Measurements from ENCODE around the gene PPBP.

PPBP gene

DNA sequence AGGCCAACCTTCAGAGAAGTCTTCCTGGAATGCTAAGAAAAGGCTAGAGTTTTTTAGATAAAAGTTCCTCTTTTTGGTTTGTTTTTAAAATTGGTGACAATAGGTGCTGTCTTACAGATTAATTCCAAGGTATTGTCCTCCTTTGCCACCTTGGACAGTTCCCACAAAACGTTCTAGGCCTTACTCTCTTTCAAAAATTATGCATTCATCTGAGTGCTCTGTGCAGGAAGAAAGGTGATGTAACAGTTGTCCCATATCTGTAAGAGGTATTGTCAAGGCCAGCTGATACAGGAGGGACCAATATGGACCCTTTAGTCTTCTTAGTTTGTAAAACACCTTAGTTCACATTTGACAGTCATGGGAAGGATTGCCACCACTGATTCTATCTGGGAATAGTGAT is 26.3 kb upstream of the PPBP start:
- H3K4me3 Mint-ChIP-seq = no peak overlapping the region
- no peaks in the 10 kb centered on the region for H3K4me1 Mint-ChIP-seq
- DNase-seq (ENCODE audit: low spot score in 2 of 2) (no peak), ATAC-seq (replicated peaks; ENCODE audit: extremely low read depth, poor library complexity, severe bottlenecking) (no peak)
- H3K27ac Mint-ChIP-seq (ENCODE audit: low read depth) = no peak overlapping the region
- no peaks in the 10 kb centered on the region for H3K9me3 Mint-ChIP-seq
- no peaks in the 10 kb centered on the region for H3K27me3 Mint-ChIP-seq
- no peaks in the 10 kb centered on the region for H3K36me3 Mint-ChIP-seq (ENCODE audit: insufficient read depth)

DNA sequence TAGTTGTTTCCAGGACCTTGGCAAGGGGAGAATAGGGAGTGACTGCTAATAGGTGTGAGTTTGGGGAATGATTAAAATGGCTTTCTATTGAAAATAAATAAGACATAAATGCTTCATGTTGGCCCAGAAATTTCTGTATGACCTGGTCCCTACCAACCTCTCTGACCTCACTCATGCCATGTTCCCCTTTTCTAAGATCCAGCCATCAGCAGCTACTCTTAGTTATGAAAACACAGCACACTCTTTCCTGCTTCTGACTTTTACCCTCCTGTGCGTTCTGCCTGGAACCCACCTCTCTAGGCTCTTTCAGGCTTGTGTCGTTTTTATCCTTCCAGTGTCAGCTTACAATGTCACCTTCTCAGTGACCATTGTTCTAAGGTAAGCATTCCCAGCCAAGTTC is 25.3 kb upstream of the PPBP start:
- Mint-ChIP-seq H3K27me3 (no peaks in the 10 kb centered on the region), H3K4me3 (no peak overlapping the region), H3K4me1 (no peaks in the 10 kb centered on the region), H3K27ac (ENCODE audit: low read depth) (no peak overlapping the region), H3K36me3 (ENCODE audit: insufficient read depth) (no peaks in the 10 kb centered on the region), H3K9me3 (no peaks in the 10 kb centered on the region)
- ATAC-seq (replicated peaks; ENCODE audit: extremely low read depth, poor library complexity, severe bottlenecking) (no peak), DNase-seq (ENCODE audit: low spot score in 2 of 2) (no peak)

DNA sequence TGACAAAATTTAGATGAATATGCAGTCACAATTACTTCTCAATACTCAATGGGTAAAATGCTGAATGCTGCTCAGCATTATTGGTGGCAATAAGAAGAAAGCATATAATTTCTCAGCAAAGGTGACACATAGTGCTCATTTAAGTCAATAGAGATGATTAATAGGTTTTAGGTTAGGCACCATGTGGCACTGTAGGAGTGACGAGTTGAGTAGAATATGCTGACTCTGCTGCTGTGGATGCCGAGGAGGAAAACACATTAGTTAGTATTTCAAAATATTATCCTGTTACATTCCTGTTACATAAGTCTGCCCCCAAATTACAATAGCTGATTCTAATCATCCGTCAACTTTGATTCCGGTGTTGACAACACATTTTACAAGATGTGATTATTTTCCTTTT is 24.1 kb upstream of the PPBP start:
- Mint-ChIP-seq H3K4me1 (no peaks in the 10 kb centered on the region), H3K4me3 (no peak overlapping the region), H3K36me3 (ENCODE audit: insufficient read depth) (no peaks in the 10 kb centered on the region), H3K27me3 (no peaks in the 10 kb centered on the region), H3K9me3 (no peaks in the 10 kb centered on the region), H3K27ac (ENCODE audit: low read depth) (no peak overlapping the region)
- ATAC-seq (replicated peaks; ENCODE audit: extremely low read depth, poor library complexity, severe bottlenecking) = no peak
- DNase-seq (ENCODE audit: low spot score in 2 of 2) = no peak

DNA sequence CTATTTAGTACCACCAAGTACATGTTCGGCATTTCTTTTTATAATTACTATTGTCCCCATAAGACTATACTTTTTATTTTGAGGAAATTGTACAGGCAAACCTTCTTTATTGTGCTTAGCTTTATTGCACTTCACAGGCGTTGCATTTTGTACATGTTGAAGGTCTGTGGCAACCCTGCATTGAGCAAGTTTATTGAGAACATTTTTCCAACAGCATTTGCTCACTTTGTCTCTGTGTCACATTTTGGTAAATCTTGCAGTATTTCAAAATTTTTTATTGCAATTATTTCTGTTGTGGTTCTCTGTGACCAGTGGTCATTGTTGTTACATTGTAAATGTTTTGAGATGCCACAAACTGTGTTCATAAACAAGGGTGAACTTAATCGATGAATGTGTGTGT is 21.3 kb upstream of the PPBP start:
- Mint-ChIP-seq H3K9me3 (no peaks in the 10 kb centered on the region), H3K36me3 (ENCODE audit: insufficient read depth) (no peaks in the 10 kb centered on the region), H3K4me1 (no peaks in the 10 kb centered on the region), H3K27me3 (no peaks in the 10 kb centered on the region), H3K4me3 (no peak overlapping the region), H3K27ac (ENCODE audit: low read depth) (no peak overlapping the region)
- no peak for DNase-seq (ENCODE audit: low spot score in 2 of 2)
- ATAC-seq (replicated peaks; ENCODE audit: extremely low read depth, poor library complexity, severe bottlenecking) = no peak

DNA sequence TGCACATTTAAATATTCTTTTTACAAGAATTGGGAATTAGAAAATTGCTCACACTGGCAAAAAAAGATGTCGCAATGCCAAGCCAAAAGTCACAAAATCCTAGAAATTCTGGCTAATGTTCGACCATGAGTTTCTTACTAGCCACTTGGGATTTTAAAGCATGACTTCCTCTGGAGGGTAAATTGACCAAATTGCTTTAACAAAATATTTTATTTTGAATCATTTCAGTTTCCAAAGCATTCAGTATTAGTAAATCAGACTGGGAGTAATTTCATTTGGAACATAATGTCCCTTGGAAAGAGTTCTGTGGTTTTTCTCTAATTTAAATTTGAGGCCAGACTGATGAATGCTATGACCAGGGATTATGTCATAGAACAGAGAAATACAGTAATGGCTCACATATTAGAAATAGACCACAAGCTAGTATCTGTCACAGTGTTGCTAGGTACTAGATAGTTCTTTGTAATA is 18.1 kb upstream of the PPBP start:
- no peak for DNase-seq (ENCODE audit: low spot score in 2 of 2)
- Mint-ChIP-seq H3K27me3 (no peaks in the 10 kb centered on the region), H3K36me3 (ENCODE audit: insufficient read depth) (no peaks in the 10 kb centered on the region), H3K4me1 (no peaks in the 10 kb centered on the region), H3K27ac (ENCODE audit: low read depth) (no peak overlapping the region), H3K4me3 (no peak overlapping the region), H3K9me3 (no peaks in the 10 kb centered on the region)
- ATAC-seq (replicated peaks; ENCODE audit: extremely low read depth, poor library complexity, severe bottlenecking) = no peak

DNA sequence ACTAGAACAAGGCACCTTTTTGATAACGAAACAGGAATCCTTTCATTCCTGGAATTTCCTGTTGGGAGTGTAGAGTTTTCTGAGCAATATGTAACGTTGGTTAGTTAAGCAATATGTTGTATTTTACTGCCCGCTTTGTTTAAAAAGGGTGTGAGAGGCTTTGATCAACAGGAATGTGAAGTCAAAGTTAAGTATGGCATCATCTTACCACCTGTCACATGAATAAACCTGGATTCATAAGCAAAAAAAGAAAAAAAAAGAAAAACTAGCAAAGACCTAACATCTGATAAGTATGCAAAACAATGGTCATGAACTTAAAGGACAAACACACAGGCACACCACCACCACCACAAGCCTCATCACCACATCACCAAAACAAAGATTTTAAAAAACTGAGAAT is 17.5 kb upstream of the PPBP start:
- Mint-ChIP-seq H3K4me3 (no peak overlapping the region), H3K36me3 (ENCODE audit: insufficient read depth) (no peaks in the 10 kb centered on the region), H3K27me3 (no peaks in the 10 kb centered on the region), H3K4me1 (no peaks in the 10 kb centered on the region), H3K27ac (ENCODE audit: low read depth) (no peak overlapping the region), H3K9me3 (no peaks in the 10 kb centered on the region)
- DNase-seq (ENCODE audit: low spot score in 2 of 2) (no peak), ATAC-seq (replicated peaks; ENCODE audit: extremely low read depth, poor library complexity, severe bottlenecking) (no peak)

DNA sequence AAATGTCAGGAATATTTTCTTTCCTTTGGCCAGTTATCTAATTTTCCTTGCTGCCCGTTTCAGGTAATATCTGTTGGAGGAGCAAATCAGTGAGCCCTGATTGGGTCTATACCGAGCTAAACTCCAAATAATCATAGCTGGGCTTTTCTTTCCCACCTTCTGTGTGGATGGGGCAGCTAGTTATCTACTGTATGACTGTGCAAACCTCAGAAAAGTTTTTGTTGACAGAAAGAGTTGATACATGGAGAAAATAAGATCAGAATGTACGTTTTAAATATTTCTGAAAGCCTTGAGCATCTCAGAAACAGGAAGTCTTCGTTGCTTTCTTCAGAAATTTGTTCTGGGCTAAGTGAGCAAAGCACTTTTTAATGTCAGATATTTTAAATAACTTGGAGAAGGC is 16.7 kb upstream of the PPBP start:
- ATAC-seq (replicated peaks; ENCODE audit: extremely low read depth, poor library complexity, severe bottlenecking) (no peak), DNase-seq (ENCODE audit: low spot score in 2 of 2) (no peak)
- Mint-ChIP-seq H3K9me3 (no peaks in the 10 kb centered on the region), H3K36me3 (ENCODE audit: insufficient read depth) (no peaks in the 10 kb centered on the region), H3K27ac (ENCODE audit: low read depth) (no peak overlapping the region), H3K4me3 (no peak overlapping the region), H3K4me1 (no peaks in the 10 kb centered on the region), H3K27me3 (no peaks in the 10 kb centered on the region)

DNA sequence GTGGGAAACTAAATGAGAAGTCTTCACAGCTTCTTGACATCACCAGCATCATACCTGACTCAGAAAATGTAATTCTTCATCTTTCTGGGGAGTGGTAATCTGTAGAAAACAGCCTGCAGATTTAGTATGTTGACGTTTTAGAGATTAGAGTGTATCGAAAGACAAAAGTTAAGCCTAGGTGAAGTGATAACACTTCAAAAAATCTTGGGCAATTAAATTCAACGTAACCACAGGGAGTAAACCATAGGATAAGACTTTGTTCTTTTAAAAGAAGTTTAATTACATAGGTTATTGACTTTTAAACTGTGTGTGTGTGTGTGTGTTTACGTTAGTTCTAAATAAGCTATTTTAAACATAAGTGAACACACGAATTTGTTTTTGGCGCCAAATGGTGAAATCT is 12.3 kb upstream of the PPBP start:
- DNase-seq (ENCODE audit: low spot score in 2 of 2) (no peak), ATAC-seq (replicated peaks; ENCODE audit: extremely low read depth, poor library complexity, severe bottlenecking) (no peak)
- Mint-ChIP-seq H3K4me3 (no peak overlapping the region), H3K27ac (ENCODE audit: low read depth) (no peak overlapping the region), H3K36me3 (ENCODE audit: insufficient read depth) (no peaks in the 10 kb centered on the region), H3K27me3 (no peaks in the 10 kb centered on the region), H3K4me1 (no peaks in the 10 kb centered on the region), H3K9me3 (no peaks in the 10 kb centered on the region)

DNA sequence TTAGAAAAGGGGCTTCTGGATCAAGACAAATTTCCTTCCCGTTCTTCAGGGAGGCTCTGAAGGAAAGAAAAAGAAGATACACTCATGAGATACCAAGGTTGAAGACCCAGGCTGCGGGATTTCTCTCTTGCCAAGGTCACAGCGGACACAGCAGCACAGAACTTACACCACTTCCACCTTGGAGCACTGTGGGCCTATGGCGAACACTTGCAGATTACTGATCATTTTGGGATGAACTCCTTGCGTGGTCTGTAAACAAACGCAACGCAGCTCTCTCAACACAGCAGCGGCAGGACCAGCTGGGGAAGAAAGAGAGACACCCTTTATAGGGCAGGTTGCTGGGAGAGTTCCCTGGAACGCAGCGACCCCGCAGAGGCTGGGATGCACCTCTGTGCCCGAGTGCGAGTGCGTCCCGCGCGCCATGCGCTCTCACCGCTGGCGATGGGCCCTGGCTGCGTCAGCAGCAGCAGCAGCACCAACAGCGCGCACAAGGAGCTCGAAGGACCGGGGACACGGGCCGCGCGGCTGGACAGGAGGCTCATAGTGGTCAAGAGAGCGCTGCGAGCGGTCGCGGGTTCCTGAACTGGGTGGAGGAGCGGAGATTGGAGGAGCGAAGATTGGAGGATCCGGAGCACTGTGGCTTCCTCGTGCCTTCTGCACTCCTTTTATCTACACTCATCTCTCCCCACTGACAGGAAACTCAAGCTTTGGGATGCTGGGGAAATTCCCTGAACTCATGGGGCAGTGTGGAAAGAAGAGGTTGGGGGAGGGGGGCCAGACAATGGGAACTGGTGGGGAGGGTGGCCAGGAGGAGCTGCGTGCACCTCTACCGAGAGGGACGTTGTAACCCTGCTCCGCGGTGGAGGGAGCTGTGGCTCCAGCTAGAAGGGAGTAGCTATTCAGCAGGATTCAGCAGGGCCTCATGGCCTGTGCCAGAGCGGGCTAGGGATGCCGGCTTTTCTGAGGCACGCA is 10.3 kb upstream of the PPBP start, which contains the start of gene CXCL5:
CXCL5 (minus strand) TSS at position 638 of the 972 bp plus-strand sequence; CDS start at position 542, 96 bp downstream.
- Mint-ChIP-seq H3K4me3 (no peak within 1 kb of the TSS), H3K9me3 (no peaks in the 10 kb centered on the region), H3K4me1 (no peaks in the 10 kb centered on the region), H3K27me3 (no peaks in the 10 kb centered on the region), H3K27ac (ENCODE audit: low read depth) (no peak within 1 kb of the TSS), H3K36me3 (ENCODE audit: insufficient read depth) (no peaks in the 10 kb centered on the region)
- no peak for ATAC-seq (replicated peaks; ENCODE audit: extremely low read depth, poor library complexity, severe bottlenecking)
- DNase-seq (ENCODE audit: low spot score in 2 of 2) = no peak

DNA sequence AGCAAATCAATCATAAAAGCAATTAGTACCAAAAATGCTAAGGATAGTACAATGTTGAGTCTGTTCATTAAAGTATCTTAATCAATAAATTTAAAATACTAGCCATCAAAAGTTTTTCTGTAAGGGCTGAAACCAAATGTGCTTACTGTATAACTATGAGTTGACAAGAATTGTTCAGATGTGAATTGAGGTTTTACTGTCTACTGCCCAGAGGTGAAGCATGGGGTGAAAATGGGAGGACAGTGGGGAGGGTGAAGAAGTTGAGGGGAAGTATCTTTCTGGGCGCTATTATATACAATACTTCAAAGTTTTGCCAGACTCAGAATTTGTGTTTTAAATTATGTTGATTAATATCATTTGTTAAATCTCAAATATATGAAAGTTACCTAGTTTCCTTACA is 4.1 kb upstream of the PPBP start:
- Mint-ChIP-seq H3K4me3 (no peak overlapping the region), H3K36me3 (ENCODE audit: insufficient read depth) (no peaks in the 10 kb centered on the region)

DNA sequence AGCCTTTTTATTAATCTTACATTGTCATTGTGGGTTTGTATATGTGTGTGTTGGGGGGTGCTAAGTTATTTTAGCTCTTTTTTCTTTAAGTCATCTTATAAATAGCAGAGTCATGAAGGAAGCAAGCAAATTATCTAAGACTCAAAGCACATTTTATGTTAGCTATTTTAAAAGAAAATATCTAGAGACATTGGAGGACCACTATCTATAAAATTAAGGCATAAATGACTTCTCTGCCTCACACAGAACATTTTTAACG is 3.7 kb upstream of the PPBP start:
- Mint-ChIP-seq H3K27ac (ENCODE audit: low read depth) (no peak overlapping the region), H3K4me1 (no peaks in the 10 kb centered on the region), H3K27me3 (no peaks in the 10 kb centered on the region), H3K4me3 (no peak overlapping the region), H3K9me3 (no peaks in the 10 kb centered on the region), H3K36me3 (ENCODE audit: insufficient read depth) (no peaks in the 10 kb centered on the region)
- DNase-seq (ENCODE audit: low spot score in 2 of 2) (no peak), ATAC-seq (replicated peaks; ENCODE audit: extremely low read depth, poor library complexity, severe bottlenecking) (no peak)

More for the DNA sequence above, 4.1 kb upstream of the PPBP start:
- H3K9me3 Mint-ChIP-seq = no peaks in the 10 kb centered on the region
- no peak for DNase-seq (ENCODE audit: low spot score in 2 of 2)
- no peaks in the 10 kb centered on the region for H3K4me1 Mint-ChIP-seq
- no peak overlapping the region for H3K27ac Mint-ChIP-seq (ENCODE audit: low read depth)
- ATAC-seq (replicated peaks; ENCODE audit: extremely low read depth, poor library complexity, severe bottlenecking) = no peak
- H3K27me3 Mint-ChIP-seq = no peaks in the 10 kb centered on the region

DNA sequence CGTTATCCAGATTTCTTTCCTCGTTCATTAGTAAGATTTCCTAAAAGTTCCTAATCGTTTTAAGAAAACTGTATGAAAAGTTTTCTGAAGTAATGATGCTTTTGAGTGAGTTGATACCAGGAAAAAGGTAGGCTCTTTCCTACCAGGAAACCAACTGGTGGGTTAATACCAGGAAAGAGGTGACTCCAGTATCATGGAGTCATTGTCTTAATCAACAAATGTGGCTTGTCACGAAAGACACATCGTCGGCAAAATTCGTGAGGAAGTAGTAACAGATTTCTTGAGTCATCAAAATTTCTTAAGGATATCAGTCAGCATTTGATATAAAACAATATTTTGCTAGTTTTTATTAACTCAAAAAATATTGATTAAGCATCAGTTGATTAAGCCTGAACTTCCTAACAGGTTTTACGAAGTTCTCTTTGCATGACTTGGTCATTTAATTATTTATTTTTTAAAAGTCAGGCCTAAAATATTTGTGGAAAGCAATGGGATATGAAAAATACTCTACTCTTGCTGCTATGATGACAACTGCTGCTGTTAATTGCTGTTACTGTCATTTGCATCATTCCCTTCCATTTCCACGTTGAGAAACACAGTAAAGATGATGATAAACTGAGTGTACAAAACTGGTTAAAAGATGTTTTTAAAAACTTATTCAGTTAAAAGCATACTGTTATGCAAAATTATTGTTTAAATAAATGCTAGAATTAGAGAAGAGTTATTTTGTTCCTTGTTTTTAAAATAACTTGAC is 3.2 kb upstream of the PPBP start:
- Mint-ChIP-seq H3K27ac (ENCODE audit: low read depth) (no peak overlapping the region), H3K9me3 (no peaks in the 10 kb centered on the region), H3K4me1 (no peaks in the 10 kb centered on the region), H3K27me3 (no peaks in the 10 kb centered on the region), H3K36me3 (ENCODE audit: insufficient read depth) (no peaks in the 10 kb centered on the region), H3K4me3 (no peak overlapping the region)
- DNase-seq (ENCODE audit: low spot score in 2 of 2) (no peak), ATAC-seq (replicated peaks; ENCODE audit: extremely low read depth, poor library complexity, severe bottlenecking) (no peak)

DNA sequence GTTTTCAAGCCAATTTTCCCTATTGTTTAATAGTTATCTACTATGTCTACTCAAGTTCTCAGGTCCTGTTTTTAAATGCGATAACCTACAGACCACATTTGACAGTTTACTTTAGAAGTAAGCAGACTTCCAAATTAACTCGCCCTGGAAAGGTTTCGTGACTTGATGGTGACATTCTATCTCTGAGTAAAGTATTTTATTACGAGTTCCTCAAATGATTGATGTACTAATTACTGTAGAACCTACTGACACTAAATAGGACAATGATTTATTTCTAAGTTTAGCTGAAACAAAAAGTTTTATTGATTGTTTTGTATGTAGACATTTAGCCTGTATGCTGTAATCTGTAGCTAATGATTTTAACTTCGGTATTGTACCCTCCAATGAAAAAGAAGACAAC is 1.9 kb upstream of the PPBP start:
- Mint-ChIP-seq H3K36me3 (ENCODE audit: insufficient read depth) (no peaks in the 10 kb centered on the region), H3K9me3 (no peaks in the 10 kb centered on the region), H3K27me3 (no peaks in the 10 kb centered on the region), H3K4me3 (no peak overlapping the region), H3K27ac (ENCODE audit: low read depth) (no peak overlapping the region), H3K4me1 (no peaks in the 10 kb centered on the region)
- DNase-seq (ENCODE audit: low spot score in 2 of 2) (no peak), ATAC-seq (replicated peaks; ENCODE audit: extremely low read depth, poor library complexity, severe bottlenecking) (no peak)

Measured in central memory CD8-positive, alpha-beta T cell (primary cell).